Stimulated activated naive CD8-positive, alpha-beta T cell treated with anti-CD3 and anti-CD28 coated beads, Interleukin-15, amount 100 ng/mL, for 72 hours (primary cell): ENCODE measurements around the gene NACA.
"Not testable (repeated sequence)": the region's sequence is repeated elsewhere in the genome, so short reads cannot be mapped to it uniquely, and the experiment has no call there.

Experiments
- ATAC-seq: fragments of 150-1000 bp; cut with Tn5 transposase; 2 replicates; pipeline ENCODE4 v1.10.0; 2021; ENCODE audit warnings: mild to moderate bottlenecking, moderate library complexity
- DNase-seq, 2 donors: peaks; one replicate each; pipeline ENCODE4 v3.0.0; 2021 to 2022
- H3K27ac Mint-ChIP-seq, 2 donors: one replicate each; pipeline ENCODE4 v1.8.0; 2022; ENCODE audit warnings: mild to moderate bottlenecking in 2 of 2, mixed read lengths in 2 of 2, moderate library complexity in 2 of 2
- H3K27me3 Mint-ChIP-seq: one replicate; pipeline ENCODE4 v1.8.0; 2022; ENCODE audit warnings: mixed read lengths
- H3K4me1 Mint-ChIP-seq: one replicate; pipeline ENCODE4 v1.8.0; 2022; ENCODE audit warnings: mild to moderate bottlenecking, mixed read lengths
- H3K4me3 Mint-ChIP-seq, 2 donors: one replicate each; pipeline ENCODE4 v1.8.0; 2022; ENCODE audit warnings: mild to moderate bottlenecking in 2 of 2, mixed read lengths in 2 of 2, moderate library complexity in 1 of 2
- H3K9me3 Mint-ChIP-seq, 2 donors: one replicate each; pipeline ENCODE4 v1.8.0; 2022; ENCODE audit warnings: mixed read lengths in 2 of 2

The NACA gene

DNA sequence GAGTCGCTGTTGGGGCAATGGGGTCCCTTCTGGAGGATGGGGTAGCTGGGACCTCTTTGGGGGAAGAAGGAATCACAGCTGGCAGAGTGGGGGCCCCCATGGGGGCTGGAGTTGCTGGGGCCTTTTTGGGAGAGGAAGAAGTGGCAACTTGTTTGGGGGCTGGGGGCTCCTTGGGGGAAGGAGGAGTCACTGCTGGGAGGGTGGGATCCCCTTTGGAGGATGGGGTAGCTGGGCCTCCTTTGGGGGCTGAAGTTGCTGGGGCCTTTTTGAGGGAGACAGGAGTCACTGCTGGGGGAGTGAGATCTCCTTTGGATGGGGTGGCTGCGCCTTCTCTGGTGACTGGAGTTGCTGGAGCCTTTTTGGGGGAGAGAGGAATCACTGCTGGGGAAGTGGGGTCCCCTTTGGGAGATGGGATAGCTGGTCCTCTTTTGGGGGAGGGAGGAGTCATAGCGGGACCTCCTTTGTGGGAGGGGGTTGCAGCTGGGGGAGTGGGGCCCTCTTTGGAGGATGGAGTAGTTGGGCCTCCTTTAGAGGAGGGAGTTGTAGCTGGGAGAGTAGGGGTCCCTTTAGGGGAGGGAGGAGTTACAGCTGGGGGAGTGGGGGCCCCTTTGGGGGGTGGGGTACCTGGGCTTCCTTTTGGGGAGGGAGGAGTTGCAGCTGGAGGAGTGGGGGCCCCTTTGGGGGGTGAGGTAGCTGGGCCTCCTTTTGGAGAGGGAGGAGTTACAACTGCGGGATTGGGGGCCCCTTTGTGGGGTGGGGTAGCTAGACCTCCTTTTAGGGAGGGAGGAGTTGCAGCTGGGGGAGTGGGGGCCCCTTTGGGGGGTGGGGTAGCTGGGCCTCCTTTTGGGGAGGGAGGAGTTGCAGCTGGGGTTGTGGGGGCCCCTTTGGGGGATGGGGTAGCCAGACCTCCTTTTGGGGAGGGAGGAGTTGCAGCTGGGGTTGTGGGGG, 7.9 kb downstream of the NACA start:
- ATAC-seq (no peak), DNase-seq (no peak)
- Mint-ChIP-seq H3K4me1 (peaks cover 59% of the 10 kb centered on the region), H3K9me3 (no peaks in the 10 kb centered on the region), H3K27me3 (no peaks in the 10 kb centered on the region), H3K4me3 (peak overlapping the region; percentile 58 to 68), H3K27ac (peak overlapping the region; percentile 77 to 92)

DNA sequence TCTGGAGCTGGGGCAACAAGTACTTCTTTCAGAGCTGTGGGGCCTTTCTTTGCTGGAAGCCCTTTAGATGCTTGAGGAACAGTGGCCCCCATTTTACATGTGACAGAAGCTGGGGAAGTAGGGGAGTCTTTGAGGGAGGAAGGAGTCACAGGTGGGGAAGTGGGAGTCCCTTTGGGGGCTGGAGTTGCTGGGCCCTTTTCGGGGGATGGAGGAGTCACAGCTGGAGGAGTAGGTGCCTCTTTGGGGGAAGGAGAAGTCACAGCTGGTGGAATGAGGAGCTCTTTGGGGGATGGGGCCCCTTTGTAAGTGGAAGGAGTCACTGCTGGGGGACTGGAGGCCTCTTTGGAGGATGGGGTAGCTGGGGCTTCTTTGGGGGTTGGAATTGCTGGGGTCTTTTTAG, 8.6 kb downstream of the NACA start:
- no peaks in the 10 kb centered on the region for H3K9me3 Mint-ChIP-seq
- peak overlapping the region; percentile 77 to 92 for H3K27ac Mint-ChIP-seq
- DNase-seq (no peak), ATAC-seq (no peak)
- peaks cover 52% of the 10 kb centered on the region for H3K4me1 Mint-ChIP-seq
- no peaks in the 10 kb centered on the region for H3K27me3 Mint-ChIP-seq
- peak overlapping the region; percentile 40 to 68 for H3K4me3 Mint-ChIP-seq

DNA sequence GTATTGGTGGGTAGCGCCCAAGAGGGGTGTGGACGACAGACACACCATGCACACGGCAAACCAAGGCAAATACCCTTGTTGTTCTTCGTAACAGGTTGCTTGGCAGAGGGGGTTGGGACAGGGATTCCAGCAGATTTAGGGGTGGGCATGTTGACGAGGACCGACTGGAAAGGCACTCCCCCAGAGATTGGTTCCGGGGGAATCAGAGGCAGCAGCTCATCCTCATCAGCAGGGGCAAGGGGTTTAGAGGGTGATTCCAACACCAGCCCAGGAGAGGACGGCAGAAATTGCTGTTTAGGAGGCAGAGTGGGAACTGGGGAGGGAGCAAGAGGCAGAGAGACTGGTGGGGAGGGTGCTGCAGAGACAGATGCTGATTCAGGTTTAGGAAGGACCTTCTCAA, 9.3 kb downstream of the NACA start:
- Mint-ChIP-seq H3K4me3 (no peak overlapping the region), H3K27me3 (no peaks in the 10 kb centered on the region), H3K9me3 (no peaks in the 10 kb centered on the region), H3K27ac (peak overlapping the region; percentile 77 to 92), H3K4me1 (peaks cover 45% of the 10 kb centered on the region)
- ATAC-seq (no peak), DNase-seq (no peak)

DNA sequence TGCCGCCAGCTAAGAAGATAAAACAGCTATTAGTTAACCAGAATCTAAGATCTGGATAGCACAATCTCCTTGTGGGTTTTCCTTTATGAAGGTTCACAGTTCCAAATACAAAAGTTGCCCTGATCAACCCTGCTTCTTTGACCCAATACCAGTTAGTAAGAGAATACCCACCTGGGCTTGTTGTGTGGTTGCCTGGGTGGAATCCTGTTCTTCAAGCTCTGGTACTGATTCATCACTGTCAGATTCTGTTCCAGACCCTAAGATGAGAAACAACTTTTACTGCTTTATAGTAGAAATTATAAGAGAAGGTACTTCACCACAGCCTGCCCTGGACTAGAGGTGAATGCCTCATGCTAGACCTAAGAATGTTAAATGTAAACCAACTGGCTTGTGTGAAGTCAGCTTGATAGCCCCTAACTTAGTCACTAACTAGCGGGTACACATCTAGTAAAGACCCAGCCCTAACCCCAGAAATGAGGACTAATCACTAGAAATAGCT, 10.6 kb downstream of the NACA start:
- Mint-ChIP-seq H3K9me3 (no peaks in the 10 kb centered on the region), H3K27ac (peak overlapping the region in 1 of 2 donors; percentile 71), H3K27me3 (no peaks in the 10 kb centered on the region), H3K4me1 (peaks cover 32% of the 10 kb centered on the region), H3K4me3 (no peak overlapping the region)
- DNase-seq (no peak), ATAC-seq (no peak)

DNA sequence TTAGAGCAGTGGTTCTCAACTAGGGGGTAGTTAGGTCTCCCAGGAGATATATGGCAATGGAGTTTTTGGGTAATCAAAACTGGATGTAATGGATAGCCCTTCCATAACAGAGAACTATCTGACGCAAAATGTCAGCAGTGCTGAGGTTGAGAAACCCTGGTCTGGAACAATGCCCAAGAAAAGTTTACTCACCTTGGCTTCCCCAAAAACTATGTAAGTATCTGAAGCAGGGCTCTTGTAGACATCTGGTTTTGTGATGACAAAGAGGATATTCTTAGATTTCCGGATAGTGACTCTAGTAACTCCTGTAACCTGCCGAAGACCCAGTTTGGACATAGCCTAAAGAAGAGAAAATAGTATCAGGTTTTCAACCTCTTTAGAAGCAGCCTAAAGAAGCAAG, 11.8 kb downstream of the NACA start:
- no peak overlapping the region for H3K4me3 Mint-ChIP-seq
- H3K9me3 Mint-ChIP-seq = no peaks in the 10 kb centered on the region
- no peak for ATAC-seq

DNA sequence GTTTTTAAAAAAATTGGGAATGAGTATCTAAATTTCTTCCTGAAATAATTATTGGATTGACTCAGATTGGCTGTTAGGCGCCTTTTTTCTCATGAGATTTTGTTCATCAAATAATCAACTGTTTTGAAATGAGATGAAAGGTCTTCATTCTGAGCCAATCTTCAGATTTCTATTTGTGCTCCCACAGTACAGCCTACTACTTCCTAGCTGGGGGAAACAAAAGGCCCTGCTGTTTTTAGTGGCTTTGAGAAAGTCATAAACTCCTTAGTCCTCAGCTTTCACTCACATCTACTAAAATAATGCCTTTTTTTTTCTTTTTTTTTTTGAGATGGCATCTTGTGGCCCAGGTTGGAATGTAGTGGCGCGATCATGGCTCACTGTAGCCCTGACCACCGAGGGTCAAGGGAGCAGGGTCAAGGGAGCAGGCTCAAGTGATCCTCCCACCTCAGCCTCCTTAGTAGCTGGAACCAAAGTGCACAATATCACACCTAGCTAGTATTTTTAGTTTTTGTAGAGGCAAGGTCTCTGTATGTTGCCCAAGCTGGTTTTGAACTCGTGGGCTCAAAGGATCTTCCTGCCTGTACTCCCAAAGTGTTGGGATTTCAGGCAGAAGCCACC, 15.2 kb downstream of the NACA start:
- no peaks in the 10 kb centered on the region for H3K4me1 Mint-ChIP-seq
- H3K9me3 Mint-ChIP-seq = no peaks in the 10 kb centered on the region
- DNase-seq (no peak), ATAC-seq (peak; percentile 46)
- no peak overlapping the region for H3K27ac Mint-ChIP-seq
- H3K27me3 Mint-ChIP-seq = no peaks in the 10 kb centered on the region
- H3K4me3 Mint-ChIP-seq = no peak overlapping the region

More for the DNA sequence above, 11.8 kb downstream of the NACA start:
- H3K4me1 Mint-ChIP-seq = peaks cover 21% of the 10 kb centered on the region
- H3K27ac Mint-ChIP-seq = no peak overlapping the region
- no peak for DNase-seq
- H3K27me3 Mint-ChIP-seq = no peaks in the 10 kb centered on the region

DNA sequence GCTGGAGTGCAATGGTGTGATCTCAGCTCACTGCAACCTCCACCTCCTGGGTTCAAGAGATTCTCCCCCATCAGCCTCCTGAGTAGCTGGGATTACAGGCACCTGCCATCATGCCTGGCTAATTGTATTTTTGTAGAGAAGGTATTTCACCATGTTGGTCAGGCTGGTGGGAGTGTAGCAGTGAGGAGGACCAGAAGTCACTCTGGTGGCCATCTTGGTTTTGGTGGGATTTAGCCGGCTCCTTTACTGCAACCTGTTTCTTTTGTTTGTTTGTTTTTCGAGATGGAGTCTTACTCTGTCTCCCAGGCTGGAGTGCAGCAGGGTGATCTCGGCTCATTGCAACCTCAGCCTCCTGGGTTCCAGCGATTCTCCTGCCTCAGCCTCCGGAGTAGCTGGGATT, 20.6 kb downstream of the NACA start:
- not testable (repeated sequence) for DNase-seq, ATAC-seq, H3K27me3 Mint-ChIP-seq, H3K27ac Mint-ChIP-seq, H3K4me3 Mint-ChIP-seq, H3K4me1 Mint-ChIP-seq, H3K9me3 Mint-ChIP-seq

DNA sequence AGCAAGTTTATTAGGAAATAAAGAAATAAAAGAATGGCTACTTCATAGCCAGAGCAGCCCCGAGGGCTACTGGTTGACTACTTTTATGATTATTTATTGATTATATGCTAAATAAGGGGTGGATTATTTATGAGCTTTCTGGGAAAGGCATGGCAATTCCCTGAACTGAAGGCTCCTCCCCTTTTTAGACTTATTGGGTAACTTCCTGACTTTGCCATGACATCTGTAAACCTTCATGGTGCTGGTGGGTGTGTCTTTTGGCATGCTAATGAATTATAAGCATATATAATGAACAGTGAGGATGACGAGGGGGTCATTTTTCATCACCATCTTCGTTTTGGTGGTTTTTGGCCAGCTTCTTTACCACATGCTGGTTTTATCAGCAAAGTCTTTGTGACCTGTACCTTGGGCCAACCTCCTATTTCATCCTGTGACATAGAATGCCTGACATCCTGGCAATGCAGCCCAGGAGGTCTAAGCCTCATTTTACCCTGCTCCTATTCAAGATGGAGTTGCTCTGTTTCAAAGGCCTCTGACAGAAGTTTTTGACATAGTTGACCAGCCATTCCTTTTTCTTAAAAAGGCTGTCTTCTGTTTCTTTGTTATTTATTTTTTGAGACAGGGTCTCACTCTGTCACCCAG, 26.0 kb downstream of the NACA start:
- H3K9me3 Mint-ChIP-seq = no peaks in the 10 kb centered on the region
- DNase-seq = no peak
- no peak for ATAC-seq
- no peak overlapping the region for H3K27ac Mint-ChIP-seq
- peaks cover 4% of the 10 kb centered on the region for H3K4me1 Mint-ChIP-seq
- no peaks in the 10 kb centered on the region for H3K27me3 Mint-ChIP-seq
- no peak overlapping the region for H3K4me3 Mint-ChIP-seq

DNA sequence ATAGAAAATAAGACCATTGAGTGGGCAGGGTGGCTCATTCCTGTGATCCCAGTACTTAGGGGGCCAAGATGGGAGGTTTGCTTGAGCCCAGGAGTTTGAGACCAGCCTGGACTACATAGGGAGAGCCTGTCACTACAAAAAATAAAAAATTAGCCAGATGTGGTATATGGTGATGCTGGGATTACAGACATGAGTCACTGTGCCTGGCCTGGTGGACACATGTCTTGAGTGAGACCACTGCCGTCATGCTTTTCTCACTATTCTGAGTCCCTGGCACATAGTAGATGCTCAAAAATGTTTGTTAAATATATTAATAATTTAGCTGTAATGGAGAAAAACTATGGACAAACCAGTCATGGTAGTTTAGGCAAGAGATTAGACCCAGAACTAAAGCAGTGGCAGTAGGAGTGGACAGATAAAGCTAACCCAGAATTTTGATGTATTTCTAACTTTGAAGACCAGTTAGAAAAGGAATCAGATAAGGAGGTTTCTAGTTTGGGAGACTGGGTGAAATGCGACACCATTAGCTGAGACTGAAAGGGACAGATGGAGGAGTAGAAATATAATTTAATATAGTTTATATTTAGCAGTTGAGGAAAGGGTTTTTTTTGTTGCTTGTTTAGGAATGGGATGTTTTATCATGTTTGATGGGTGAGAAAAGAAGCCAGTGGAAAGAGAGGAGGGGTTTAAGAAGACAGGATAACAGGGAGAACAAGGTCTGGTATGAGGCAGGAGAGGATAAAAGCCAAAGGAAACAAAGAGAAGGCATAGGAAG, 29.6 kb downstream of the NACA start:
- Mint-ChIP-seq H3K9me3 (no peaks in the 10 kb centered on the region), H3K27ac (peak overlapping the region in 1 of 2 donors; percentile 1), H3K27me3 (no peaks in the 10 kb centered on the region), H3K4me3 (no peak overlapping the region), H3K4me1 (peaks cover under 1% of the 10 kb centered on the region)
- DNase-seq (no peak), ATAC-seq (no peak)

DNA sequence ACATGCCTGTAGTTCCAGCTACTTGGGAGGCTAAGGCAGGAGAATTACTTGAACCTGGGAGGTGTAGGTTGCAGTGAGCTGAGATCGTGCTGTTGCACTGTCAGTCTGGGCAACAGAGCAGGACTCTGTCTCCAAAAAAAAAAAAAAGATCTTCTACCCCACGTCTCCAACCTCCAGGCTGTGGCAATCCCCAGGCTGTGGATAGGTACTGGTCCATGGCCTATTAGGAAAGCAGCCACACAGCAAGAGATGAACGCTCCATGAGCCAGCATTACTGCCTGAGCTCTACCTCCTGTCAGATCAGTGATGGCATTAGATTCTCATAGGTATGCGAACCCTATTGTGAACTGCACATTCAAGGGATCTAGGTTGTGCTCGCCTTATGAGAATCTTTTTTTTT, 30.9 kb downstream of the NACA start:
- H3K4me1 Mint-ChIP-seq = peaks cover 7% of the 10 kb centered on the region
- H3K27ac Mint-ChIP-seq = no peak overlapping the region
- DNase-seq (no peak), ATAC-seq (no peak)
- no peak overlapping the region for H3K4me3 Mint-ChIP-seq
- H3K27me3 Mint-ChIP-seq = no peaks in the 10 kb centered on the region
- no peaks in the 10 kb centered on the region for H3K9me3 Mint-ChIP-seq

DNA sequence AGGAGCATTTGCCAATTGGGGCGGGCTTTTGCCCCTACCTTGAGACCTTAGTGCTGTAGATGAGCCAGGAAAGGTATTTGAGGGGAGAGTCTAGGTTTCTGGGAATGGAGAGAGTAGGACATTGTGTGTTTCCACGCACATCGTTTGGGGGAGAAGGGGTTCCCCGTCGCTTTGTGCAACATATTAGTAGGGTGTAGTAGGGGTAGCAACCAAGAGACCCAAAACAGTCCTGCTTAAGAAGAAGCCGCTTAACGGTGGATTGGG, 36.3 kb downstream of the NACA start:
- DNase-seq (no peak), ATAC-seq (no peak)
- H3K27me3 Mint-ChIP-seq = no peaks in the 10 kb centered on the region
- H3K9me3 Mint-ChIP-seq = no peaks in the 10 kb centered on the region
- peak overlapping the region; percentile 94 to 95 for H3K4me3 Mint-ChIP-seq
- peaks cover 32% of the 10 kb centered on the region for H3K4me1 Mint-ChIP-seq
- H3K27ac Mint-ChIP-seq = peak overlapping the region; percentile 99

DNA sequence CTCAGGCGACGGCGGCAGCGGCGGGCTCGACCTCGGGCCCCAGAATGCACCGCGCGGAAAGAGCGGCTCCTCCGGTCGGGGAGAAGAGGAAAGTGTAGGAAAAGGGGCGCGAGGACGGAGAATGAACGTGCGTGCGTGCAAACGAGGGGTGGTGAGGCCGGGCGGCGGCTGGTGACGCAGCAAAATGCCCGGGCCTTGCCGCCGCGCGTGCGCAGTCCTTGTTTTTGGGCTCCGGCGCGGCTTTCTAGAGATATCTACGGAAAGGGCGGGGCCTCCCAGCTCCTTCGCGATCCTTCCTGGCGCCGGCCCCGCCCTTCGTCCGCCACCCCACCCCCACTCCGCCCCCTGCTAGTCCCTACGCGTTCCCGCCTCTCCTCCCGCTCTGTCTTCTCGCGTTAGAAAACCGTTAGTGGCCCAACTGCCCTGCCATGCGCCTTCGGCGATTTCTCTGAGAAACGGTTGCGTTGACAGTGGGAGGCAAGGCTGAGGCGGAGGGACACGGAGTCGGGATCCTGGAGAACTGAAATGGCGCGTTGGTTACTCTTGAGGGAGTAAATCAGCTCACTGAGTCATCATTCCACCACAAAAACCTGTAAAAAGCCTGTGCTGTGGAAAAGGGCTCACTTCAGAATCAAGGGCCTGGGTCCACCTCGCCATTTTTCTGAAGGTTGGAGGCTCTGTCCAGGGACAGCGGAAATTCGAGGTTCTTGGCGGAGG, 36.8 kb downstream of the NACA start, which contains the start of gene PTGES3:
TSS of gene PTGES3 (minus strand) at position 156 of the 717 bp plus-strand sequence. CDS start 285 bp downstream, outside the sequence.
- H3K27me3 Mint-ChIP-seq = no peaks in the 10 kb centered on the region
- H3K4me1 Mint-ChIP-seq = peaks cover 36% of the 10 kb centered on the region
- H3K9me3 Mint-ChIP-seq = no peaks in the 10 kb centered on the region

DNA sequence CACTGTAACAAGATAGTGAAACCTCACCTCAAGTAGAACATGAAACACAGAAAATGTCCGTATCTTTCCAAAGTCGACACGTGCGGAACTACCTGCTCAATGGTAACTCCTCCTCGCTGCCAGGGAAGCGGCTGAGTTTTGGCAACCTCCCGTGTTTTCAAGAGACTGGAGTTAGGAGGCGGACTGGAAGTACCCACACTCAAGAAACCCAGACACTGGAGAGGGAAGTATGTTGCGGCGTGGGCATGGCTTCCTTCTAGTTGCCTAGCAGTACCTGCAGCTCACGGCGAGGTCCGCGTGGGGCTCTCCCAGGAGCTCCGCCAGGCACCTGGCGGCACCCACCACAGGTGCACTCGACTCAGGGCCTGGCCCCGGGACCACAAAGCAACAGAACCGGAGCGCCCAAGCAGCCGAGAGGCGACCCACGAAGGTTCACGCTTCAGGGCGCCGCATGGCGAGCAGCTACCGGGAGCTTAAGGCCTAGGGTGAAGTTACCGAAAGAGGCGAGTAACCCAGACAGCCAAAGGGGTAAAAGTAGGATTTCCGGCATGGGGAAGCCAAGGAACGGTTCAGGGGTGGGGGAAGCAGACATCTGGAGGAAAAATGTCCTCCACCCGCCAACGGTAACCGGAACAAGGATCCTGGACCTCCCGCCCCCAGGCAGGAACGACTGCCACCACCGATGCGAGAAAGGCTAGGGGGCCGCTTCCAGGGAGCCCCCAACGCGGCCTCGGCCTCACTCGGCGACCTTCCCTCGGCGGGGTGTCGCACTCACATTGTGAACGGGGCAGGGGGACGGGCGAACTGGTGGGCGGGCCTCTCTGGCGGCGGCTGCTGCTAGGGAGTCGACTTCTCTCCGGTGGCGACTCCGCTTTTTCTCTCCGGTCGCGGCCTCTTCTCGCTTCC, 37.6 kb downstream of the NACA start:
- peak; percentile 68 to 69 for DNase-seq
- ATAC-seq = peak; percentile 56
- no peaks in the 10 kb centered on the region for H3K9me3 Mint-ChIP-seq
- peak overlapping the region; percentile 94 to 95 for H3K4me3 Mint-ChIP-seq
- peak overlapping the region; percentile 99 for H3K27ac Mint-ChIP-seq
- peaks cover 42% of the 10 kb centered on the region for H3K4me1 Mint-ChIP-seq
- no peaks in the 10 kb centered on the region for H3K27me3 Mint-ChIP-seq

More for the DNA sequence above, 36.8 kb downstream of the NACA start, which contains the start of gene PTGES3:
- ATAC-seq (peak; percentile 86), DNase-seq (peak; percentile 99)
- H3K27ac Mint-ChIP-seq = peak within 1 kb of the TSS; percentile 99
- H3K4me3 Mint-ChIP-seq = peak within 1 kb of the TSS; percentile 94 to 95
